Muscle layer of duodenum (tissue), 2 donors: ENCODE results near the gene SLC66A2.
"Not testable (repeated sequence)": the region's sequence is repeated elsewhere in the genome, so short reads cannot be mapped to it uniquely, and the experiment has no call there.

Source experiments
- H3K27ac ChIP-seq: one replicate; pipeline ENCODE4 v1.7.0; 2013; ENCODE audit warnings: mild to moderate bottlenecking, low read length
- H3K27me3 ChIP-seq: one replicate; pipeline ENCODE4 v1.7.0; 2013; ENCODE audit warnings: low read depth, mild to moderate bottlenecking, control low read depth, low read length
- H3K36me3 ChIP-seq, 2 donors: one replicate each; pipeline ENCODE4 v1.7.0; 2013; ENCODE audit warnings: low read length in 2 of 2, control low read depth in 1 of 2, mild to moderate bottlenecking in 1 of 2; ENCODE audit not compliant: insufficient read depth in 2 of 2, control insufficient read depth in 1 of 2
- H3K4me1 ChIP-seq, 2 donors: one replicate each; pipeline ENCODE4 v1.7.0; 2013; ENCODE audit warnings: low read length in 2 of 2, mild to moderate bottlenecking in 2 of 2, control low read depth in 1 of 2, moderate library complexity in 1 of 2; ENCODE audit not compliant: insufficient read depth in 2 of 2, control insufficient read depth in 1 of 2
- H3K4me3 ChIP-seq, 2 donors: one replicate each; pipeline ENCODE4 v1.7.0; 2013; ENCODE audit warnings: low read length in 2 of 2, low read depth in 1 of 2, mild to moderate bottlenecking in 1 of 2
- H3K9me3 ChIP-seq, 2 donors: one replicate each; pipeline ENCODE4 v1.7.0; 2013; ENCODE audit warnings: low read length in 2 of 2, control low read depth in 1 of 2, mild to moderate bottlenecking in 1 of 2; ENCODE audit not compliant: control insufficient read depth in 1 of 2
- donor health status: healthy.

The SLC66A2 gene

DNA sequence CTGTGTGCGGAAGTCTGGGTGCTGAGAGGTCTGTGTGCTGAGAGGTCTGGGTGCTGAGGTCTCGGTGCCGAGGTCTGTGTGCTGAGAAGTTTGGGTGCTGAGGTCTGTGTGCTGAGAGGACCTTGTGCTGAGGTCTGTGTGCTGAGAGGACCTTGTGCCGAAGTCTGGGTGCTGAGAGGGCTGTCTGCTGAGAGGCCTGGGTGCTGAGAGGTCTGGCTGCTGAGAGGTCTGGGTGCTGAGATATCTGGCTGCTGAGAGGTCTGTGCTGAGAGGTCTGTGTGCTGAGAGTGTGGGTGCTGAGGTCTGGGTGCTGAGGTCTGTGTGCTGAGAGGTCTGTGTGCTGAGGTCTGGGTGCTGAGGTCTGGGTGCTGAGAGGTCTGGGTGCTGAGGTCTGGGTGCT, 86.5 kb downstream of the SLC66A2 start:
- H3K36me3 ChIP-seq, H3K9me3 ChIP-seq, H3K4me3 ChIP-seq, H3K4me1 ChIP-seq, H3K27me3 ChIP-seq, H3K27ac ChIP-seq: not testable (repeated sequence)

DNA sequence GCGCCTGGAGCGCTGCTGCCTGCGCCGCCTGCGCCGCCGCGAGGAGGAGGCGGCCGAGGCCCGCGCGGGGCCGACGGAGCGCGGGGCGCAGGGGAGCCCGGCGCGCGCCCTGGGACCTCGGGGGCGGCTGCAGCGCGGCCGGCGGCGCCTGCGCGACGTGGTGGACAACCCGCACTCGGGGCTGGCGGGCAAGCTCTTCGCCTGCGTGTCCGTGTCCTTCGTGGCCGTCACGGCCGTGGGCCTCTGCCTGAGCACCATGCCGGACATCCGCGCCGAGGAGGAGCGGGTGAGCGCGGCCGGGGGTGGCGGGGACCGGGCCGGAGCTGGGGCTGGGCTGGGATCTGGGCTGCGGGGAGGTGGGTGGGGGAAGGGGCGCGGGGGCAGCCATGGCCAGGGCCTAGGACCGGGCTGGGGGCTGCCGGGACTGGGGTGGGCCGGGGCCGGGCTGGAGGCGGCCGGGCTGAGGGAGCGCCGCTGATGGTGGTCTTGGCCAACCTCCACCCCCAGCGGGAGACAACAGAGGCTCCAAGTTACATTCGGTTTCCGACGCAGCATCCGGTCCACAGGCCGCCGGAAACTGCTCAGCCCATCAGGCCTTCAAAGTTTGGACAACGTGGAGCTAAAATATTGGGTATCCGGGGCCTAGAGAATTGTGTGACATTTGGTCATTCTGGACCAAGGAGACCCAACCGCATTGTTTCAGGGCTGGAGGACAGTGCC, 87.3 kb downstream of the SLC66A2 start:
- H3K27me3 ChIP-seq, result no peaks in the 10 kb centered on the region
- no peaks in the 10 kb centered on the region for H3K4me1 ChIP-seq
- no peak overlapping the region for H3K4me3 ChIP-seq
- H3K36me3 ChIP-seq, result no peaks in the 10 kb centered on the region
- peaks cover 3 to 6% of the 10 kb centered on the region in 2 donors for H3K9me3 ChIP-seq
- no peak overlapping the region for H3K27ac ChIP-seq

DNA sequence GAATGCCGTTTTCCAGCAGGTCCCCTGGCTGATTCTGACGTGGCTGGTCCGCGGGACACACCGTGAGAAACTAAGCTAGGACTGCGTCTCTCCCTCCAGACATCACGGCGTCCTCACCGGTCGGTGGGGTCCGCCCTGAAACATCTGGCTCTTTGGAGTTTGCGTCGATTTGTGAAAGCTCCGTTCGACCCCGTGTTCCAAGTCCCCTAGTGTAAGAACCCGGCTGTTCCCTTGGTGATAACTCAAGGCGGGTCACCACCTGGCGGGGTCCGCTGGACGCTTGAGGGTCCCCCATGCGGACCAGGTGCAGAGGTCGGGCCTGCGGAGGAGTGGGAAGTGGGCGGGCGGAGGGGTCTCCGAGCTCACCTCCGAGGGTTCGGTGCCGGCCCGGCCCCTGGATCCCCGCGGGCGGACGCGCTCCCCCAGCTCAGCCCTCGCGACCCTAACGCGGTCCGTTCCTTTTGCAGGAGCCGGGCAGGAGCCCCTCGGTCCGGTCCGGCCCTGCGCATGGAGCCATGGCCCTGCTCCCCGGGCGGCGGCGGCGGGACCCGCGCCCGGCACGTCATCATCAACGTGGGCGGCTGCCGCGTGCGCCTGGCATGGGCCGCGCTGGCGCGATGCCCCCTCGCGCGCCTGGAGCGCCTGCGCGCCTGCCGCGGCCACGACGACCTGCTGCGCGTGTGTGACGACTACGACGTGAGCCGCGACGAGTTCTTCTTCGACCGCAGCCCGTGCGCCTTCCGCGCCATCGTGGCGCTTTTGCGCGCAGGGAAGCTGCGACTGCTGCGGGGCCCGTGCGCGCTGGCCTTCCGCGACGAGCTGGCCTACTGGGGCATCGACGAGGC, 88.1 kb downstream of the SLC66A2 start:
- Histone ChIP-seq H3K4me1 (no peaks in the 10 kb centered on the region), H3K9me3 (peaks cover 3 to 6% of the 10 kb centered on the region in 2 donors), H3K27ac (no peak overlapping the region), H3K4me3 (no peak overlapping the region), H3K36me3 (no peaks in the 10 kb centered on the region), H3K27me3 (no peaks in the 10 kb centered on the region)

DNA sequence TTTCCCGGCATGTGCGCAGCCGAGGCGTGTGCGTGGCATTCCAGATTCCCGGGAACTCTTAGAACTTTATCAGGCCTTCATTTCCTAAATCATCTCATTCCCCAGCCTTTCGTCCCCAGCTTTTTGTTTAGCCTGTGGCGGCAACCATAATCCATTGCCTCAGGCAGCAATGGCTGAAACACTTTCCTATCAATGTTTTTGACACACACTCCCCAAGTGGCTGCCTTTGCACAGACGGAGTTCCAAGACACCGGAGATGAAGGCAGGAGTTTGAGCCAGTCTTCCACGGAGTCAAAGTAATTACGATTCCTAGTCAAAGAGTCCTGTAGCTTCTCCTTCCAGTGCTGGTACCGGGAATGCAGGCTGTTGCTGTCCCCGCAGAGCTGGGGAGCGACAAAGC, 88.9 kb downstream of the SLC66A2 start:
- no peaks in the 10 kb centered on the region for H3K4me1 ChIP-seq
- no peak overlapping the region for H3K4me3 ChIP-seq
- no peaks in the 10 kb centered on the region for H3K27me3 ChIP-seq
- no peak overlapping the region for H3K27ac ChIP-seq
- H3K36me3 ChIP-seq, result no peaks in the 10 kb centered on the region
- H3K9me3 ChIP-seq, result peaks cover 3 to 6% of the 10 kb centered on the region in 2 donors

DNA sequence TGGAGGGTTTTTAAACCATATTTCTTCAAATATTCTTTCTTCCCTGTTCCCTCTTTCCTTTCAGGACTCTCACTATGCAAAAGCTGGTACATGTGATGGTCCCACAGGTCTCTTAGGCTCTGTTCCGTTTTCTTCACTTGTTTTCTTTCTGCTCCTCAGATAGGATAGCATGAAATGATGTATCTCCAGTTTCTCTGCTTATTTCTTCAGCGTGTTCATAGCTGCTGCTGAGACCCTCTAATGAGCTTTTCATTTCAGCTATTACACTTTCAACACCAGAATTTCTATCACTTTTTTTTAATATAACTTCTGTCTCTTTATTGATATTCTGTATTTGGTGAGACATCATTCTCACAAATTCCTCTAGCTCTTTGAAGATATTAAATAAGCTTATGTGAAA, 89.8 kb downstream of the SLC66A2 start:
- Histone ChIP-seq H3K9me3 (peaks cover 3 to 6% of the 10 kb centered on the region in 2 donors), H3K4me3 (no peak overlapping the region), H3K36me3 (no peaks in the 10 kb centered on the region), H3K4me1 (no peaks in the 10 kb centered on the region), H3K27ac (no peak overlapping the region), H3K27me3 (no peaks in the 10 kb centered on the region)

DNA sequence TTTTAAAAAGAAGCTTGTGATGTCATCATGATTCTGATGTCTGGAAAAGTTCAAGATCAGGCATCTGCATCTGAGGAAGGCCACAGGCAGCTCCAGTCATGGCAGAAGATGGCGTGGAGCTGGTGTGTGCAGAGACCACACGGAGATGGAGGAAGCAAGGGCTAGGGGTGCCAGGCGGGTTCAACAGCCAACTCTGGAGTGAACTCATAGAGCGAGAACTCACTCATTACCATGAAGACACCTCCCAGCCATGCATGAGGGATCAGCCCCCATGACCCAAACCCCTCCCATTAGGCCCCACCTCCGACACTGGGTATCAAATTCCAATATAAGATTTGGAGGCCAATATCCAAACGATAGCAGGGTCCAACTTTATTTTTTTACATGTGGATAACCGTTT, 92.1 kb downstream of the SLC66A2 start:
- Histone ChIP-seq H3K4me1 (no peaks in the 10 kb centered on the region), H3K27ac (no peak overlapping the region), H3K36me3 (no peaks in the 10 kb centered on the region), H3K9me3 (peaks cover 3 to 6% of the 10 kb centered on the region in 2 donors), H3K4me3 (no peak overlapping the region), H3K27me3 (no peaks in the 10 kb centered on the region)

DNA sequence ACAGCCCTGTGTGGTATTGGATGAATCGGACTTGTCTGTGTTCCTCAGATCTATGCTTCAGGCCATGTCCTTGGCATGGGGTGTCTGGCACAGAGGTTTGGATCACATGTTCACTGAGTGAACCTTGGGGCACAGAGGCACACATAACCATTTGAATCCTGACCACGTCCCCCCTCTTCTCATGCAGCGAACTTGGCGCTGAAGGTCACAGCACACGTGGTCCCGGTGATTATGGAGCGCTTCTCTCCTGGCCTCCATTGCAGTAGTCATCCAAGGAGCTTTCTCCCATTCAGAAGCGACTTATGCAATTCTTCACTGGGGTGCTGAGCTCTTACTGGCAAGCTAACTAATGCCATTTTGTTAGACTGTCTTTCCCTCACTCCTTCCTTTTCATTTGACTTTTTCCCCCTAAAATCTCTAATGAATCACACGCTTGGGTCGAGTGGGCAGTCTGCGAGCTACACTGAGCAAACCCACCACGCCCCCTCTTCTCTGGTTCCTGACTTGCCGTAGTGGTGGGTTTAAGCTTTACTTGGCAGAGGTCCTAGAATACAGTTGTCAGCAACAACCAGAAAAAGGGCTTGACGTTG, 94.3 kb downstream of the SLC66A2 start:
- H3K4me3 ChIP-seq, result no peak overlapping the region

DNA sequence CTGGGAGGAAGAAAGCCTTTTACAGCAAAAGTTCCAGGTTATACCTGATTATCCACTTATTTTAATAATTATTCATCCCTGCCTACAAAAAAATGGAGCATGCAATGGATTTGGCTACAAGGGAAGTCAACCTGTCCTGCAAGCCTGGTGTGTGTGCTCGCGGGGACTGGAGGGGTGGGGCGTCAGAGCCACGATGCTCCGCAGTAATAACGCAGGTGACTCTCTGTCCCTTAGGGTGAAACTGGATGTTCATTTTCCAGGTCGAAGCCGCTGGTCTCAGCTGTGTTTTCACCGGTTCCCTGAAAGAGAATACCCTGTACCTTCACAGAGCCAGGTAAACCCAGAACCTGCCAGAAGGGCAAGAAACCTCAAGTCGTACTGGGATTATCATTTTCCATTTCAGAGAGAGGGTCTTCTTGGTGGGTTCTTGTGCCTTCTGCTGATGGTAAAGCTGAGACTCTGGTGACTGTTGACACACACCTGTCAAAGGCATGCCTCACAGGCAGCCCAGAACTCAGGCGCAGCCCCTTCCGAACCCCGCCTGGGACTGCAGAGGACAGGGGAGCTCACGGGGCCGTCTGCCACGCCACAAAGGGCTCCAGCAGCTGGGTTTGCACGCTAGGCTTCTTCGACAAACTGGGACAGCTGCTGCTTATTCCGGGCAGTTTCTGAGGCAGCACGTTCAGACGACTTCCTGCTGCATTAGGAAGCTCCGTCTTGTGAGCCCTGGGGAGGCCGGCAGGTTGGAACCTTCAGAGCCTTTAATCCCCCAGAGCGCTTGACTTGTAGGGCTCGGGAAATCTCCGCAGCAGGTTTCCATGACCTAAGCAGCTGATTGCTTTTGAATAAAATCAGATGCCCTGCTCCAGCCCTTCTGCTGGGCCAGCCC, 95.1 kb downstream of the SLC66A2 start:
- no peaks in the 10 kb centered on the region for H3K9me3 ChIP-seq
- H3K27ac ChIP-seq, result no peak overlapping the region
- H3K36me3 ChIP-seq, result no peaks in the 10 kb centered on the region
- no peaks in the 10 kb centered on the region for H3K27me3 ChIP-seq
- no peaks in the 10 kb centered on the region for H3K4me1 ChIP-seq
- H3K4me3 ChIP-seq, result no peak overlapping the region

More for the DNA sequence above, 94.3 kb downstream of the SLC66A2 start:
- Histone ChIP-seq H3K9me3 (peaks cover 2 to 6% of the 10 kb centered on the region in 2 donors), H3K27ac (no peak overlapping the region), H3K4me1 (no peaks in the 10 kb centered on the region), H3K36me3 (no peaks in the 10 kb centered on the region), H3K27me3 (no peaks in the 10 kb centered on the region)

DNA sequence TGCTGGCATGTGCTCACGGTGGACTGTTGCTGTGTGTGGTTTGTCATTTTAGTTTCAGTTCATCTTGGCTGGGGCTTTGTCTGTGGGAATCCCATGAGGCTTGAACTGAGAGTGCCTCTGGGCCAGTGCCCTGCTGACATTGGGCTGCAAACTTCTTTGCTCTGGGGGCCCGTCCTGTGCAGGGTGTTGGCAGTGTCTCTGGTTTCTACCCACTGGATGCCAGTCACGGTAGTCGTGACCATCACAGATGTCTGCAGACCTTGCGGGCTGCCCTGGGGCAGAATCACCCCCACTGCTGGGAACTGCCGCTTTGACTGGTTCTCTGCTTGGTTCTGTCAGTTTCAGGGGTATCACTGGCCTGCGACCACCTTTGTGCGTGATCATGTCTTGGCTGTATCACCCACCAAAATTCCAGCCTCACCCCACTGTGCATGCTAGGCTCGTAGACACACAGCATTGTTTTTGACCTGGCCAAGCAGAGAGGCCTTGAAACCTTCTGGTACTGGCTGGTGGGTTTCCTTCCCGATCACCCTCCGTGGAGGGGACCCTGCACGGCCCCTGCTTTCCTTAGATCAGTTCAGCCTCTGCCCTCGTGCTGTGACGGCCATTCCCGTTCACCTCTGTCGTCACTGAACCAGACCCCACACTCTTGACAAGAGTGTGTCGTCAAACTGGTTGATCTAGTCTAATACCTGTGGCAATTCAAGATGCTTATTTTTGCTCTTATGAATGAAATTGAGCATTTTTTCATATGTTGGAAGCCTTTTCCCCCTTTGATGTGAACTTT, 96.1 kb downstream of the SLC66A2 start:
- H3K36me3 ChIP-seq, result no peaks in the 10 kb centered on the region
- H3K9me3 ChIP-seq, result no peaks in the 10 kb centered on the region
- H3K27me3 ChIP-seq, result no peaks in the 10 kb centered on the region
- H3K4me1 ChIP-seq, result no peaks in the 10 kb centered on the region
- no peak overlapping the region for H3K27ac ChIP-seq
- H3K4me3 ChIP-seq, result no peak overlapping the region

DNA sequence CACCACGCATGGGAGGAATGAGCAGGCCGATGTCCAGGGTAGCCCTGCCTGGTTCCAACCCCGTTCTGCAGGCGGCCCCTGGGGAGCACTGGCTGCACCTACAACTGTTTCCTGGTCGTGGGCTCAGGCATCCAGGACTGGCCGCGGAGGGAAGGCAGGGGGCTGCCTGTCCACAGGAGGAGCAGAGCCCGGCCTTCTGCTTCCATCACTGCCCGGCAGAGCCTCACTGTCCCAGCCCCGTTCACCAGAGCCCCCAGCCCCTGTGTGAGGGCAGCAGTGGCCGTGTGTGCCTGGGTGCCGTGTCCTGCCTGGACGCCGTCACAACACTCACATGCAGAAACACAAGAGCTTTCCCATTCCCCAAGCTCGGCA, 97.5 kb downstream of the SLC66A2 start:
- Histone ChIP-seq H3K9me3 (no peaks in the 10 kb centered on the region), H3K27ac (no peak overlapping the region), H3K27me3 (no peaks in the 10 kb centered on the region), H3K36me3 (no peaks in the 10 kb centered on the region), H3K4me1 (no peaks in the 10 kb centered on the region), H3K4me3 (no peak overlapping the region)
